Thymus (tissue), 11 donors: ENCODE data around the gene IMMP1L. TPM values are rescaled to one million over a fixed set of nuclear protein-coding genes. Genes with fewer than 3 reads are reported as not detected.

Experiments
- DNase-seq, 9 donors: peaks; one replicate each; pipeline ENCODE4 v3.0.0-alpha.2; 2013; ENCODE audit warnings: low spot score in 9 of 9, low read depth in 6 of 9, missing footprints in 1 of 9
- H3K27ac ChIP-seq, 2 donors: one replicate each; pipeline ENCODE4 v1.5.1; 2013; ENCODE audit warnings: control low read depth in 1 of 2, low read depth in 1 of 2, low read length in 1 of 2, mild to moderate bottlenecking in 1 of 2, moderate library complexity in 1 of 2
- H3K27me3 ChIP-seq, 2 donors: one replicate each; pipeline ENCODE4 v1.5.1; 2013; ENCODE audit warnings: low read length in 1 of 2; ENCODE audit not compliant: control insufficient read depth in 2 of 2, insufficient read depth in 1 of 2
- H3K36me3 ChIP-seq, 2 donors: one replicate each; pipeline ENCODE4 v1.5.1; 2013; ENCODE audit warnings: low read length in 1 of 2, mild to moderate bottlenecking in 1 of 2, moderate library complexity in 1 of 2; ENCODE audit not compliant: control insufficient read depth in 2 of 2, insufficient read depth in 2 of 2
- H3K4me1 ChIP-seq, 2 donors: one replicate each; pipeline ENCODE4 v1.5.1; 2013; ENCODE audit warnings: low read length in 2 of 2; ENCODE audit not compliant: control insufficient read depth in 2 of 2, insufficient read depth in 2 of 2
- H3K4me3 ChIP-seq, 2 donors: one replicate each; pipeline ENCODE4 v1.5.1; 2013; ENCODE audit warnings: low read length in 2 of 2, control low read depth in 1 of 2, mild to moderate bottlenecking in 1 of 2
- H3K9me3 ChIP-seq, 2 donors: one replicate each; pipeline ENCODE4 v1.5.1; 2013; ENCODE audit warnings: low read length in 1 of 2, mild to moderate bottlenecking in 1 of 2; ENCODE audit not compliant: control insufficient read depth in 2 of 2, insufficient read depth in 1 of 2
- WGBS: extraction: QIAGEN DNeasy Blood & Tissue Kit; methylation state at CpG from one replicate; pipeline ENCODE4 v1.1.7; 2013; 5-methylcytosine and 5-hydroxymethylcytosine counted together
- polyA plus RNA-seq: library from polyadenylated mRNA; stranded (reverse); fragments of 200-250 nt; gene quantifications from one replicate; pipeline ENCODE4 v1.2.3, GENCODE V29; 2013
- total RNA-seq: library from RNA; stranded (reverse); fragments of 120-200 nt; gene quantifications from one replicate; pipeline ENCODE4 v1.2.4, GENCODE V29; 2013
- donor health status: healthy.

The IMMP1L gene
- total and polyA plus RNA-seq, 2 donors, result 48.6 to 69.0 TPM

- 97% methylated on average over 2 of the region's 2 CpGs for WGBS
- no peaks in the 10 kb centered on the region for H3K4me1 ChIP-seq
- H3K27me3 ChIP-seq, result no peaks in the 10 kb centered on the region
- H3K27ac ChIP-seq, result no peak overlapping the region
- H3K9me3 ChIP-seq, result no peaks in the 10 kb centered on the region
- no peak for DNase-seq
- H3K36me3 ChIP-seq, result no peaks in the 10 kb centered on the region
- no peak overlapping the region for H3K4me3 ChIP-seq
These were observed 60.4 kb downstream of the IMMP1L start for GRCh38 chr11:31449040-31449439.

GRCh38 chr11:31445621-31446020, 63.8 kb downstream of the IMMP1L start:
- Histone ChIP-seq H3K27ac (no peak overlapping the region), H3K36me3 (no peaks in the 10 kb centered on the region), H3K27me3 (no peaks in the 10 kb centered on the region), H3K4me1 (no peaks in the 10 kb centered on the region), H3K4me3 (no peak overlapping the region), H3K9me3 (no peaks in the 10 kb centered on the region)
- DNase-seq, result no peak
- WGBS, result 98% methylated on average over 4 of the region's 4 CpGs

- no peaks in the 10 kb centered on the region for H3K27me3 ChIP-seq
- H3K4me1 ChIP-seq, result no peaks in the 10 kb centered on the region
- no peak for DNase-seq
- WGBS, result 96% methylated on average over 3 of the region's 3 CpGs
- H3K9me3 ChIP-seq, result no peaks in the 10 kb centered on the region
- no peaks in the 10 kb centered on the region for H3K36me3 ChIP-seq
- H3K4me3 ChIP-seq, result no peak overlapping the region
- no peak overlapping the region for H3K27ac ChIP-seq
These were observed 65.6 kb downstream of the IMMP1L start for GRCh38 chr11:31443802-31444201.

- DNase-seq, result no peak
- no peak overlapping the region for H3K27ac ChIP-seq
- H3K9me3 ChIP-seq, result no peaks in the 10 kb centered on the region
- no peaks in the 10 kb centered on the region for H3K36me3 ChIP-seq
- no peaks in the 10 kb centered on the region for H3K27me3 ChIP-seq
- no peaks in the 10 kb centered on the region for H3K4me1 ChIP-seq
- WGBS, result 70% methylated on average over 2 of the region's 2 CpGs
- H3K4me3 ChIP-seq, result no peak overlapping the region
These were observed 67.3 kb downstream of the IMMP1L start for GRCh38 chr11:31442086-31442485.

- no peak for DNase-seq
- no peaks in the 10 kb centered on the region for H3K4me1 ChIP-seq
- no peak overlapping the region for H3K27ac ChIP-seq
- no peaks in the 10 kb centered on the region for H3K9me3 ChIP-seq
- no peaks in the 10 kb centered on the region for H3K36me3 ChIP-seq
- no peak overlapping the region for H3K4me3 ChIP-seq
- H3K27me3 ChIP-seq, result no peaks in the 10 kb centered on the region
These were observed 68.1 kb downstream of the IMMP1L start for GRCh38 chr11:31441296-31441695.

- 49% methylated on average over 2 of the region's 2 CpGs for WGBS
- no peak for DNase-seq
These were observed 71.5 kb downstream of the IMMP1L start for GRCh38 chr11:31437742-31438435.

GRCh38 chr11:31433851-31434250, 75.6 kb downstream of the IMMP1L start:
- WGBS, result 99% methylated on average over 1 of the region's 1 CpG
- H3K27me3 ChIP-seq, result no peaks in the 10 kb centered on the region
- peaks cover 0 to 11% of the 10 kb centered on the region in 2 donors for H3K36me3 ChIP-seq
- no peak overlapping the region for H3K4me3 ChIP-seq
- DNase-seq, result no peak
- H3K4me1 ChIP-seq, result no peaks in the 10 kb centered on the region
- H3K27ac ChIP-seq, result no peak overlapping the region
- H3K9me3 ChIP-seq, result no peaks in the 10 kb centered on the region

More at GRCh38 chr11:31437742-31438435, 71.5 kb downstream of the IMMP1L start:
- no peaks in the 10 kb centered on the region for H3K9me3 ChIP-seq
- H3K4me3 ChIP-seq, result no peak overlapping the region
- H3K4me1 ChIP-seq, result no peaks in the 10 kb centered on the region
- H3K27me3 ChIP-seq, result no peaks in the 10 kb centered on the region
- peaks cover 0 to 5% of the 10 kb centered on the region in 2 donors for H3K36me3 ChIP-seq
- H3K27ac ChIP-seq, result no peak overlapping the region

- Histone ChIP-seq H3K27me3 (no peaks in the 10 kb centered on the region), H3K9me3 (no peaks in the 10 kb centered on the region), H3K36me3 (no peaks in the 10 kb centered on the region), H3K4me3 (no peak overlapping the region), H3K4me1 (no peaks in the 10 kb centered on the region), H3K27ac (no peak overlapping the region)
- DNase-seq, result no peak
These were observed 84.8 kb downstream of the IMMP1L start for GRCh38 chr11:31424652-31425051.

- no peaks in the 10 kb centered on the region for H3K36me3 ChIP-seq
- 97% methylated on average over 1 of the region's 1 CpG for WGBS
- no peak for DNase-seq
- H3K9me3 ChIP-seq, result no peaks in the 10 kb centered on the region
- H3K27me3 ChIP-seq, result no peaks in the 10 kb centered on the region
- H3K27ac ChIP-seq, result no peak overlapping the region
- H3K4me1 ChIP-seq, result no peaks in the 10 kb centered on the region
- H3K4me3 ChIP-seq, result no peak overlapping the region
These were observed 86.7 kb downstream of the IMMP1L start for GRCh38 chr11:31422703-31423102.
